ENCODE data around the gene CDH4.

DNA sequence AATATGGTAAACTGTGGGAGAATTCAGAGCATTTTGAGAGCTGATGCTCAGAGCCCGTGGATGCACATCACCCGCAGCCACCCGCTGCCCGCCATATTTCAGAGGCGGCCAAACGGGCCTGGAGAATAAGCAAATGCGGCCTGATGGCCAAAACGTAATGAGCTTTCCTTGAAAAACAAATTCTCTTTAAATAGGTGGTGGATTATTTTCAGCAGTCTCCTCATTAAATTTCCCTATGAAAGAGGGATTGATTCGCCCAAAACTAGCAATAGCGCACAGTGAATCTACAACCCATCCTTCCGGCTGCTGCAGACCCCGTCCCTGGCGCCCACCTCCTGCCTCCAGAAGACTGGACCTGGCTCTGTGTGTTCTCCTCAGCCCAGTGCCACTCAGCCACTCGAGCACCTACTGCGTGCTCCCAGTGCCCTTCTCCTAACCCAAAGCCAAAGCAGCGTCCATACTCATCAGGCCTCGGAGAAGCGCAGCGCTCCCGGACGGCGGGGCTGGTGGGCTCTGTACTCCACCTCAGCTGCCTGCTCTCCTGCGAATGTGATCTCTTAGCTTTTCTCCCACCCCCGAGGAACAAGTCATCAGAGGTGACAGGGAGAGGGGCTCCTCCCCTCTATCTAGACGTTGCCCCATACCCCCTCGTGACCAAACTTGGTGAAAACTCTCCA, 588.9 kb downstream of the CDH4 start:
- TF ChIP-seq, protein P1, sequence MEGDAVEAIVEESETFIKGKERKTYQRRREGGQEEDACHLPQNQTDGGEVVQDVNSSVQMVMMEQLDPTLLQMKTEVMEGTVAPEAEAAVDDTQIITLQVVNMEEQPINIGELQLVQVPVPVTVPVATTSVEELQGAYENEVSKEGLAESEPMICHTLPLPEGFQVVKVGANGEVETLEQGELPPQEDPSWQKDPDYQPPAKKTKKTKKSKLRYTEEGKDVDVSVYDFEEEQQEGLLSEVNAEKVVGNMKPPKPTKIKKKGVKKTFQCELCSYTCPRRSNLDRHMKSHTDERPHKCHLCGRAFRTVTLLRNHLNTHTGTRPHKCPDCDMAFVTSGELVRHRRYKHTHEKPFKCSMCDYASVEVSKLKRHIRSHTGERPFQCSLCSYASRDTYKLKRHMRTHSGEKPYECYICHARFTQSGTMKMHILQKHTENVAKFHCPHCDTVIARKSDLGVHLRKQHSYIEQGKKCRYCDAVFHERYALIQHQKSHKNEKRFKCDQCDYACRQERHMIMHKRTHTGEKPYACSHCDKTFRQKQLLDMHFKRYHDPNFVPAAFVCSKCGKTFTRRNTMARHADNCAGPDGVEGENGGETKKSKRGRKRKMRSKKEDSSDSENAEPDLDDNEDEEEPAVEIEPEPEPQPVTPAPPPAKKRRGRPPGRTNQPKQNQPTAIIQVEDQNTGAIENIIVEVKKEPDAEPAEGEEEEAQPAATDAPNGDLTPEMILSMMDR (IDR thresholded peaks at IDR 0.05): no peak
- no peak for TF ChIP-seq POLR2AphosphoS5 (IDR thresholded peaks at IDR 0.05)

Measured in sigmoid colon (tissue), 4 donors.